ENCODE results near the gene TOP1. TPM values are rescaled to one million over a fixed set of nuclear protein-coding genes. Genes with fewer than 3 reads are reported as not detected.

Gene TOP1
- polyA plus RNA-seq, 2 of the 4 experiments (the other 2 are of a cell fraction): 20.8 to 70.6 TPM

GRCh38 chr20:41154436-41155176 is 126.0 kb downstream of the TOP1 start:
- TF ChIP-seq, protein P1, sequence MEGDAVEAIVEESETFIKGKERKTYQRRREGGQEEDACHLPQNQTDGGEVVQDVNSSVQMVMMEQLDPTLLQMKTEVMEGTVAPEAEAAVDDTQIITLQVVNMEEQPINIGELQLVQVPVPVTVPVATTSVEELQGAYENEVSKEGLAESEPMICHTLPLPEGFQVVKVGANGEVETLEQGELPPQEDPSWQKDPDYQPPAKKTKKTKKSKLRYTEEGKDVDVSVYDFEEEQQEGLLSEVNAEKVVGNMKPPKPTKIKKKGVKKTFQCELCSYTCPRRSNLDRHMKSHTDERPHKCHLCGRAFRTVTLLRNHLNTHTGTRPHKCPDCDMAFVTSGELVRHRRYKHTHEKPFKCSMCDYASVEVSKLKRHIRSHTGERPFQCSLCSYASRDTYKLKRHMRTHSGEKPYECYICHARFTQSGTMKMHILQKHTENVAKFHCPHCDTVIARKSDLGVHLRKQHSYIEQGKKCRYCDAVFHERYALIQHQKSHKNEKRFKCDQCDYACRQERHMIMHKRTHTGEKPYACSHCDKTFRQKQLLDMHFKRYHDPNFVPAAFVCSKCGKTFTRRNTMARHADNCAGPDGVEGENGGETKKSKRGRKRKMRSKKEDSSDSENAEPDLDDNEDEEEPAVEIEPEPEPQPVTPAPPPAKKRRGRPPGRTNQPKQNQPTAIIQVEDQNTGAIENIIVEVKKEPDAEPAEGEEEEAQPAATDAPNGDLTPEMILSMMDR (IDR thresholded peaks at IDR 0.05): no peak
- no peak for TF ChIP-seq MAX (IDR thresholded peaks at IDR 0.05)
- TF ChIP-seq, protein P2, sequence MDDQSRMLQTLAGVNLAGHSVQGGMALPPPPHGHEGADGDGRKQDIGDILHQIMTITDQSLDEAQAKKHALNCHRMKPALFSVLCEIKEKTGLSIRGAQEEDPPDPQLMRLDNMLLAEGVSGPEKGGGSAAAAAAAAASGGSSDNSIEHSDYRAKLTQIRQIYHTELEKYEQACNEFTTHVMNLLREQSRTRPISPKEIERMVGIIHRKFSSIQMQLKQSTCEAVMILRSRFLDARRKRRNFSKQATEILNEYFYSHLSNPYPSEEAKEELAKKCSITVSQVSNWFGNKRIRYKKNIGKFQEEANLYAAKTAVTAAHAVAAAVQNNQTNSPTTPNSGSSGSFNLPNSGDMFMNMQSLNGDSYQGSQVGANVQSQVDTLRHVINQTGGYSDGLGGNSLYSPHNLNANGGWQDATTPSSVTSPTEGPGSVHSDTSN (IDR thresholded peaks at IDR 0.05): no peak
- no peak for TF ChIP-seq HMGXB4 (CRISPR knock-in tag; IDR thresholded peaks at IDR 0.05; ENCODE audit: borderline replicate concordance)
- TF ChIP-seq CBX2 (IDR thresholded peaks at IDR 0.05; ENCODE audit: borderline replicate concordance, low read depth): no peak
- no peak for TF ChIP-seq ZC3H11A (IDR thresholded peaks at IDR 0.05)
- no peak for TF ChIP-seq HES2 (IDR thresholded peaks at IDR 0.05)
- no peak for TF ChIP-seq NPAS2 (CRISPR knock-in tag; IDR thresholded peaks at IDR 0.05; ENCODE audit: borderline replicate concordance)
- TF ChIP-seq CEBPB (IDR thresholded peaks at IDR 0.05): no peak
- TF ChIP-seq CHD4 (IDR thresholded peaks at IDR 0.05; ENCODE audit: borderline replicate concordance): no peak
- no peak for TF ChIP-seq BHLHE40 (IDR thresholded peaks at IDR 0.05; ENCODE audit: low read depth, low read length)
- TF ChIP-seq MYC (IDR thresholded peaks at IDR 0.05; ENCODE audit: borderline replicate concordance, low read length): no peak
- no peak for TF ChIP-seq MAZ (IDR thresholded peaks at IDR 0.05; ENCODE audit: borderline replicate concordance, low read depth, low read length)
- no peak for TF ChIP-seq NFE2L2 (conservative IDR thresholded peaks at IDR 0.05; ENCODE audit: low read length)
- TF ChIP-seq FOSL2 (IDR thresholded peaks at IDR 0.05): no peak
- no peak for TF ChIP-seq FOSL2 (CRISPR knock-in tag; IDR thresholded peaks at IDR 0.05)
- no peak for TF ChIP-seq RFX5 (IDR thresholded peaks at IDR 0.05)
- TF ChIP-seq RAD21 (conservative IDR thresholded peaks at IDR 0.05 in 1 of 2, IDR thresholded peaks at IDR 0.05 in 1 of 2): no peak
- peak in 1 of 2 experiments; percentile 43; a peak in 1 of 6 replicates for ATAC-seq

GRCh38 chr20:41155261-41155660 is 126.6 kb downstream of the TOP1 start:
- FAIRE-seq (no peak), ATAC-seq (no peak), DNase-seq (ENCODE audit: low read depth in 1 of 2, low spot score in 1 of 2) (no peak)
- no peak overlapping the region for H3K4me3 ChIP-seq
- H3K9me3 ChIP-seq: no peaks in the 10 kb centered on the region
- ChIA-PET CTCF (interaction anchor here (1.2 to 6.2 kb wide), 5 partner anchors 17 to 187 kb away, joined by 3 to 43 read pairs (median 5); partner anchors contain the start of gene LPIN3), POLR2A (no interaction called here)
- no peaks in the 10 kb centered on the region for H3K4me1 ChIP-seq
- no peak overlapping the region for H3K27ac ChIP-seq
- 96% methylated on average over 7 of the region's 7 CpGs for WGBS (ENCODE audit: missing lambda C conversion rate)
- no peak overlapping the region for H3K4me2 ChIP-seq
- TF ChIP-seq SREBF2 (IDR thresholded peaks at IDR 0.05) (no peak), FOXS1 (CRISPR knock-in tag; IDR thresholded peaks at IDR 0.05) (no peak), HMGXB4 (CRISPR knock-in tag; IDR thresholded peaks at IDR 0.05; ENCODE audit: borderline replicate concordance) (no peak), MAFK (IDR thresholded peaks at IDR 0.05; ENCODE audit: partially characterized antibody) (no peak), ESRRA (IDR thresholded peaks at IDR 0.05; ENCODE audit: borderline replicate concordance, low read length) (no peak), RCOR1 (IDR thresholded peaks at IDR 0.05; ENCODE audit: low read depth, low read length) (no peak), CHD4 (IDR thresholded peaks at IDR 0.05; ENCODE audit: borderline replicate concordance) (no peak), NR3C1 (IDR thresholded peaks at IDR 0.05) (no peak), JUNB (IDR thresholded peaks at IDR 0.05) (no peak), CBX8 (IDR thresholded peaks at IDR 0.05) (no peak), HES2 (IDR thresholded peaks at IDR 0.05) (no peak), ZSCAN20 (CRISPR knock-in tag; IDR thresholded peaks at IDR 0.05) (no peak), CEBPB (IDR thresholded peaks at IDR 0.05) (no peak), NPAS2 (CRISPR knock-in tag; IDR thresholded peaks at IDR 0.05; ENCODE audit: borderline replicate concordance) (no peak), MAX (IDR thresholded peaks at IDR 0.05) (no peak)
- TF ChIP-seq, protein P3, sequence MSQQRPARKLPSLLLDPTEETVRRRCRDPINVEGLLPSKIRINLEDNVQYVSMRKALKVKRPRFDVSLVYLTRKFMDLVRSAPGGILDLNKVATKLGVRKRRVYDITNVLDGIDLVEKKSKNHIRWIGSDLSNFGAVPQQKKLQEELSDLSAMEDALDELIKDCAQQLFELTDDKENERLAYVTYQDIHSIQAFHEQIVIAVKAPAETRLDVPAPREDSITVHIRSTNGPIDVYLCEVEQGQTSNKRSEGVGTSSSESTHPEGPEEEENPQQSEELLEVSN (IDR thresholded peaks at IDR 0.05; ENCODE audit: borderline replicate concordance, low read depth): no peak

More at GRCh38 chr20:41154436-41155176, 126.0 kb downstream of the TOP1 start:
- Histone ChIP-seq H3K4me2 (no peak overlapping the region), H3K4me3 (no peak overlapping the region), H3K9me3 (no peaks in the 10 kb centered on the region), H3K4me1 (0 out of 3 replicates have a peak, but pooled peaks cover 4% of the 10 kb centered on the region), H3K27ac (no peak overlapping the region)
- CTCF ChIA-PET: interaction anchor here (1.2 to 6.2 kb wide), 5 partner anchors 18 to 186 kb away, joined by 3 to 43 read pairs (median 22); partner anchors contain the start of gene LPIN3
- 89% methylated on average over 8 of the region's 8 CpGs for WGBS (ENCODE audit: missing lambda C conversion rate)
- POLR2A ChIA-PET: no interaction called here
- FAIRE-seq (no peak), DNase-seq (ENCODE audit: low read depth in 1 of 2, low spot score in 1 of 2) (no peak)

Data from A549 (cell line).